NB4 (cell line): Measurements from ENCODE around the gene C1GALT1C1L.
"Not testable (repeated sequence)": the region's sequence is repeated elsewhere in the genome, so short reads cannot be mapped to it uniquely, and the experiment has no call there.

Experiments
- DNase-seq: peaks from one replicate; pipeline ENCODE4 v3.0.0; 2010; ENCODE audit warnings: low read depth
- H3K4me3 ChIP-seq: one replicate; pipeline ENCODE4 v1.5.1; 2011; ENCODE audit warnings: mild to moderate bottlenecking, low read depth, low read length, moderate library complexity
- MYC ChIP-seq: IDR thresholded peaks from 2 replicates; pipeline ENCODE4 v1.6.1; 2011; ENCODE audit warnings: low read depth, low read length
- POLR2A ChIP-seq: IDR thresholded peaks from 2 replicates; pipeline ENCODE4 v1.6.1; 2011; ENCODE audit warnings: mild to moderate bottlenecking; ENCODE audit not compliant: insufficient read length; ENCODE audit errors: extremely low read depth
- TF ChIP-seq, protein P1 (sequence below): IDR thresholded peaks from one replicate; pipeline ENCODE4 v1.5.1; 2012; ENCODE audit warnings: low read depth, low read length
- TF ChIP-seq, protein P2 (sequence below): IDR thresholded peaks from 2 replicates; pipeline ENCODE4 v1.6.1; 2011; ENCODE audit warnings: low read depth, low read length

C1GALT1C1L gene

DNA sequence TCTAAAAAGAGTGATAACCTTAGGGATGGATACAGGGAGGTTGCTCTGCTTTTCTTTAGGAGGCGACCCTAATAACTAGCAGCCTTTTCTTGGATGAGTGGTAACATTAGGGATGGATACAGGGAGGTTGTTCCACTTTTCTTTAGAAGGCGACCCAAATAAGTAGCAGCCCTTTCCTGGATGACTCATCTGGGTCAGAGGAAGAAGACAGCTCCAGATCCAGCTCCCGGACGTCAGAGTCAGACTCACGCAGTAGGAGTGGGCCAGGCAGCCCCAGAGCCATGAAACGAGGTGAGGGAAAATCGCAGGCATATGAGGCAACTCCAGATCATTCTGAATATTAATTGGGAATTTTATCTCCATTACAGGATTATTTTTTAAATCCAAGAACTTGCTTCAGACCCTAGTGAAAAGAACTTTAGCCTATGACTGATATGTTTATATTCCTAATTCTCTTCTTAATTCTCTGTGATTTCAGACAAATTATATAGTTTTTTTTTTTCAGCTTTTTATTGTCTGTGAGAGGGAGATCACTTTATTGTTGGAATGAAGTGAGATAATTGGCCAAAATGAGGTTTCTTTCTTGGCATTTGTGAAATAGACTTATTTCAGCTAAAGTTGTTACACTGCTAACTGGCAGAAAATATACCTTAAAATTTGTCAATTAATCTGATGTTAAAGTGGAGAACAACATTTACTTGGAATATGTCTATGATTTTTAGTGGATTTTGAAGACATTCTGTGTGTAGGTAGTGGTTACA is 31.2 kb upstream of the C1GALT1C1L start:
- peak; percentile 16 for DNase-seq
- TF ChIP-seq POLR2A (no peak), MYC (no peak)
- TF ChIP-seq, protein P1, sequence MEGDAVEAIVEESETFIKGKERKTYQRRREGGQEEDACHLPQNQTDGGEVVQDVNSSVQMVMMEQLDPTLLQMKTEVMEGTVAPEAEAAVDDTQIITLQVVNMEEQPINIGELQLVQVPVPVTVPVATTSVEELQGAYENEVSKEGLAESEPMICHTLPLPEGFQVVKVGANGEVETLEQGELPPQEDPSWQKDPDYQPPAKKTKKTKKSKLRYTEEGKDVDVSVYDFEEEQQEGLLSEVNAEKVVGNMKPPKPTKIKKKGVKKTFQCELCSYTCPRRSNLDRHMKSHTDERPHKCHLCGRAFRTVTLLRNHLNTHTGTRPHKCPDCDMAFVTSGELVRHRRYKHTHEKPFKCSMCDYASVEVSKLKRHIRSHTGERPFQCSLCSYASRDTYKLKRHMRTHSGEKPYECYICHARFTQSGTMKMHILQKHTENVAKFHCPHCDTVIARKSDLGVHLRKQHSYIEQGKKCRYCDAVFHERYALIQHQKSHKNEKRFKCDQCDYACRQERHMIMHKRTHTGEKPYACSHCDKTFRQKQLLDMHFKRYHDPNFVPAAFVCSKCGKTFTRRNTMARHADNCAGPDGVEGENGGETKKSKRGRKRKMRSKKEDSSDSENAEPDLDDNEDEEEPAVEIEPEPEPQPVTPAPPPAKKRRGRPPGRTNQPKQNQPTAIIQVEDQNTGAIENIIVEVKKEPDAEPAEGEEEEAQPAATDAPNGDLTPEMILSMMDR = no peak
- TF ChIP-seq, protein P2, sequence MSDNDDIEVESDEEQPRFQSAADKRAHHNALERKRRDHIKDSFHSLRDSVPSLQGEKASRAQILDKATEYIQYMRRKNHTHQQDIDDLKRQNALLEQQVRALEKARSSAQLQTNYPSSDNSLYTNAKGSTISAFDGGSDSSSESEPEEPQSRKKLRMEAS = no peak
- no peak overlapping the region for H3K4me3 ChIP-seq

DNA sequence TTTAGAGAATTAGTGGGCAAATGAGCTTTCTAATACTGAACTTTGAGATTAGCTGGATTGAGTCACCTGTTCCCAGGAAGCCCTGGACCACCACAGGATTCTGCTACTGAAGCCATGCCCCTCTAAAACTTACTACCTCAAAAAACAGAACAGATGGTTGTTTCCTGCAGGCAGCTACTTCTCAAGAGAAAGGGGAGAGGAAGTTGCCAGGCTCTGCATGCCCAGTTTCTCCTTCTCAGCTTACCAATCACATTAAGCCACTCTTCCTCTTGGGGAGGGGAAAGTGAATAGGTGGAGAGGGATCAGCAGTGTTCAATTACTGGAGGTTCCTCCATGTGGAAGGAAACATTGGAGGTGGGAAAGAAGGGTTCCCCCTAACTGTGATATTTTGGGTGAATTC is 24.9 kb upstream of the C1GALT1C1L start:
- no peak overlapping the region for H3K4me3 ChIP-seq
- DNase-seq = peak; percentile 35
- TF ChIP-seq POLR2A (no peak), MYC (no peak)
- TF ChIP-seq, protein P2 = no peak
- TF ChIP-seq, protein P1 = no peak

DNA sequence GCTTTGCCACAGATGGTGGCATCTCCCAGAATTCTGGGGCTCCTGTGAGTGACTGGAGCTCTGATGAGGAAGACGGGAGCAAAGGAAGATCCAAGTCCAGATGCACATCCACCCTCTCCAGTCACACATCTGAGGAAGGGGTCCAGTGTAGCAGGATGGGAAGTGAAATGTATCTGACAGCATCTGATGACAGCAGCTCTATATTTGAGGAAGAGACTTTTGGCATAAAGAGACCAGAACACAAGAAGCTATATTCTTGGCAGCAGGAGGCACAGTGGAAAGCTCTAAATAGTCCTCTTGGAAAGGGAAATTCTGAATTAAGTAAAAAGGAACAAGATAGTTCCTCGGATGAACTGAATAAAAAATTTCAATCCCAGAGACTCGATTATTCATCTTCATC is 23.5 kb upstream of the C1GALT1C1L start:
- no peak for DNase-seq
- no peak overlapping the region for H3K4me3 ChIP-seq
- TF ChIP-seq POLR2A = no peak
- TF ChIP-seq, protein P2 = no peak
- no peak for TF ChIP-seq MYC
- TF ChIP-seq, protein P1 = no peak

DNA sequence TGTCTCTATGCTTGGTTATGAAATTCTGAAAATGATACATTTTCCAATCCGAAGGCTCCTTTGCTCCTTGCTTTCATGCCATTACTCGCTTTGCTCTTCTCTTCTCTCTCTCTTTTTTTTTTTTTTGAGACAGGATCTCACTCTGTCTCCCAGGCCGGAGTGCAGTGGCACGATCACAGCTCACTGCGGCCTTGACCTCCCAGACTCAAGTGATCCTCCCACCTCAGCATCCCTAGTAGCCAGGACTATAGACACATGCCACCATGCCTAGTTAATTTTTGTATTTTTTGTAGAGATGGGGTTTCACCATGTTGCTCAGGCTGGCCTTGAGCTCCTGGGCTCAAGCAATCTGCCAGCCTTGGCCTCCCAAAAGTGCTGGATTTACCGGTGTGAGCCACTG is 21.9 kb upstream of the C1GALT1C1L start:
- not testable (repeated sequence) for H3K4me3 ChIP-seq, DNase-seq

DNA sequence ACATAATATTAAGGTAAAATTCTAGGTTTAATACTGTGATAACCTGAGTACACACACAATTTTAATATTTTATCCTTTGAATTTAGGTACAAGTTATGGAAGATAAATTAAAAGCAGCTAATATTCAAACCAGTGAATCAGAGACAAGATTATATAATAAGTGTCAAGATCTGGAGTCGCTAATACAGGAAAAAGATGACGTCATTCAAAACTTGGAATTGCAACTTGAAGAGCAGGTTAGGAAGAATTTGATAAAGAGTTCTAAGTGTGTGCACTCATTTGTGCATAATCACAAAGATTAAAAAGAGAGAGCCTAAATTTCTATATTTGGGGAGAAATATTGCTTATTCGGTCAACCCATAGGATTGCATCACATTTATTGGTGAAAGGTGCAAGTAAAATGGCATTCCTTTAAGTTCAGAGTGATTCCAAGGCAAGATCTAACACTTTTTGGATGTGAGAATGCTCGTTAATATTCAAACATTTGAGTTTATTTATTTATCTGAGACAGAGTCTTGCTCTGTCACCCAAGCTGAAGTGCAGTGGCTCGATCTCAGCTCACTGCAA is 16.3 kb upstream of the C1GALT1C1L start:
- no peak for TF ChIP-seq POLR2A
- H3K4me3 ChIP-seq = no peak overlapping the region
- DNase-seq = no peak

DNA sequence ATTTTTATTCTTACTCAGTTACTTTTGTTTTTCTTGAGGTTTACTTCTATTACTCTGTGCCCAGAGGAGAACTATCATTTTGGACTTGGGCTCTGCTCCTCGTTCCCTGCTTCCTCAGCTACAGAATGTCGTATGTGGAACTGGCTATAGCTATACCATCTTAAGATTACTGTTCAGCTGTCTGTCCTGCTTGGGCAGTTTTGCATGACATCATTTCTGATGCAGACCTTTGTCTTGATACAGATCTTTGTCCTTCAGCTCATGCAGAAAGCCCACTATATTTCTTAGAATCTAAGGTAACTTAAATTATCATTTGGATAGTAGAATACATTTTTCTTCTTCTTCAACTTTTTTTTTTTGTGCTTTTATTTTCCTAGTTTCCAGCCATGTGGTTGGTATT is 13.8 kb upstream of the C1GALT1C1L start:
- no peak for DNase-seq
- TF ChIP-seq MYC (no peak), POLR2A (no peak)
- TF ChIP-seq, protein P2 = no peak
- TF ChIP-seq, protein P1 = no peak
- H3K4me3 ChIP-seq = no peak overlapping the region

DNA sequence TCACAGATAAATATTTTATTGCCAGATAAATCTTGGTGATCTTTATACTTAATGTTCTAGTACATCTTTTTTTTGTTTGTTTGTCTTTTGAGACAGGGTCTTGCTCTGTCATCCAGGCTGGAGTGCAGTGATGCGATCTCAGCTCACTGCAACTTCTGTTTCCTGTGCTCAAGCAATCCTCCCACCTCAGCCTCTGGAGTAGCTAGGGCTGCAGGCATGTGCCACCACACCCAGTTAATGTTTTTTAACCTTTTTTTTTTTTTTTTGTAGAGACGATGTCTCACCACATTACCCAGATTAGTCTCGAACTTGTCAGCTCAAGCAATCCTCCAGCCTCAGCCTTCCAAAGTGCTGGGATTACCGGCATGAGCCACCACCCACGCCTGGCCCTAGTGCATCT is 9.1 kb upstream of the C1GALT1C1L start:
- TF ChIP-seq POLR2A (no peak), MYC (no peak)
- TF ChIP-seq, protein P1 = no peak
- TF ChIP-seq, protein P2 = no peak
- H3K4me3 ChIP-seq = no peak overlapping the region
- peak; percentile 28 for DNase-seq

DNA sequence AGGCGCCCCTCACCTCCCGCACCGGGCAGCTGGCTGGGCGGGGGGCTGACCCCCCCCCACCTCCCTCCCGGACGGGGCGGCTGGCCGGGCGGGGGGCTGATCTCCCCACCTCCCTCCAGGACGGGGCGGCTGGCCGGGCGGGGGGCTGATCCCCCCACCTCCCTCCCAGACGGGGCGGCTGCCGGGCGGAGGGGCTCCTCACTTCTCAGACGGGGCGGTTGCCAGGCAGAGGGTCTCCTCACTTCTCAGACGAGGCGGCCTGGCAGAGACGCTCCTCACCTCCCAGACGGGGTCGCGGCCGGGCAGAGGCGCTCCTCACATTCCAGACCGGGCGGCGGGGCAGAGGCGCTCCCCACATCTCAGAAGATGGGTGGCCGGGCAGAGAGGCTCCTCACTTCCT is 1.6 kb upstream of the C1GALT1C1L start:
- H3K4me3 ChIP-seq, DNase-seq: not testable (repeated sequence)
